Lower leg skin (tissue), 3 donors: ENCODE measurements around the gene MFSD2B.

Experiments
- CTCF ChIP-seq, 3 donors: fragments of 450-650 bp; IDR thresholded peaks; one replicate each; pipeline ENCODE4 v1.5.1; 2016; ENCODE audit warnings: antibody characterized with exemption in 3 of 3, mild to moderate bottlenecking in 3 of 3, moderate library complexity in 2 of 3
- POLR2A ChIP-seq, 2 donors: fragments of 450-650 bp; IDR thresholded peaks; one replicate each; pipeline ENCODE4 v1.6.1; 2016 to 2017; ENCODE audit warnings: antibody characterized with exemption in 2 of 2, mild to moderate bottlenecking in 1 of 2, moderate library complexity in 1 of 2

GRCh38 chr2:24017711-24018110 lies 7.8 kb downstream of the MFSD2B start:
- TF ChIP-seq CTCF (IDR thresholded peaks at IDR 0.05) (no peak), POLR2A (IDR thresholded peaks at IDR 0.05) (no peak)
